Neuronal stem cell (in vitro differentiated cells): ENCODE measurements around the gene CBARP.

Source experiments
- DNase-seq: peaks from one replicate; pipeline ENCODE4 v3.0.0-alpha.2; 2013; ENCODE audit warnings: low spot score
- H2AFZ ChIP-seq: one replicate; pipeline ENCODE4 v1.6.1; 2013; ENCODE audit warnings: mild to moderate bottlenecking, low read length, inconsistent platforms
- H2AK5ac ChIP-seq: 2 replicates; pipeline ENCODE4 v1.6.1; 2013; ENCODE audit warnings: low read depth, mild to moderate bottlenecking, inconsistent platforms, low read length, moderate library complexity, mixed read lengths
- H2BK120ac ChIP-seq: 2 replicates; pipeline ENCODE4 v1.6.1; 2013; ENCODE audit warnings: low read depth, mild to moderate bottlenecking, inconsistent platforms, low read length, moderate library complexity, mixed read lengths
- H2BK12ac ChIP-seq: one replicate; pipeline ENCODE4 v1.6.1; 2013; ENCODE audit warnings: low read length, inconsistent platforms
- H2BK15ac ChIP-seq: 2 replicates; pipeline ENCODE4 v1.6.1; 2013; ENCODE audit warnings: mild to moderate bottlenecking, low read length, inconsistent platforms, mixed read lengths
- H2BK5ac ChIP-seq: one replicate; pipeline ENCODE4 v1.6.1; 2013; ENCODE audit warnings: inconsistent platforms, mild to moderate bottlenecking, low read length, moderate library complexity
- H3K14ac ChIP-seq: one replicate; pipeline ENCODE4 v1.6.1; 2013; ENCODE audit warnings: low read length, inconsistent platforms
- H3K18ac ChIP-seq: 2 replicates; pipeline ENCODE4 v1.6.1; 2013; ENCODE audit warnings: low read length, inconsistent platforms
- H3K23ac ChIP-seq: 2 replicates; pipeline ENCODE4 v1.6.1; 2013; ENCODE audit warnings: low read depth, mild to moderate bottlenecking, mixed read lengths, low read length, inconsistent platforms; ENCODE audit not compliant: poor library complexity
- H3K27ac ChIP-seq: replicated peaks from 3 replicates; pipeline ENCODE4 v1.5.1; 2013; ENCODE audit warnings: low read length, inconsistent platforms
- H3K27me3 ChIP-seq, 3 experiments: 2 replicates each; pipeline ENCODE4 v1.6.1; 2013; ENCODE audit warnings: low read length in 3 of 3, mild to moderate bottlenecking in 2 of 3, inconsistent platforms in 1 of 3, low read depth in 1 of 3, mixed read lengths in 1 of 3, moderate library complexity in 1 of 3; ENCODE audit not compliant: control insufficient read depth in 3 of 3, insufficient read depth in 3 of 3
- H3K36me3 ChIP-seq, 2 donors: replicated peaks in 1 of 2; 2 replicates each; pipeline ENCODE4 v1.6.1; 2013; ENCODE audit warnings: low read length in 2 of 2; ENCODE audit not compliant: control insufficient read depth in 2 of 2, insufficient read depth in 2 of 2
- H3K4ac ChIP-seq: 2 replicates; pipeline ENCODE4 v1.6.1; 2013; ENCODE audit warnings: inconsistent platforms, mild to moderate bottlenecking, low read length, moderate library complexity
- H3K4me1 ChIP-seq, 2 donors: 1 replicate in 1 of 2; 2 replicates in 1 of 2; pipeline ENCODE4 v1.6.1; 2013; ENCODE audit warnings: low read length in 2 of 2, low read depth in 1 of 2; ENCODE audit not compliant: control insufficient read depth in 2 of 2, insufficient read depth in 1 of 2
- H3K4me2 ChIP-seq: one replicate; pipeline ENCODE4 v1.6.1; 2013; ENCODE audit warnings: mild to moderate bottlenecking, low read length, inconsistent platforms; ENCODE audit not compliant: insufficient read depth, poor library complexity, severe bottlenecking
- H3K4me3 ChIP-seq, 2 donors: 2 replicates each; pipeline ENCODE4 v1.5.1; 2013; ENCODE audit warnings: low read length in 2 of 2, mild to moderate bottlenecking in 2 of 2, inconsistent platforms in 1 of 2, moderate library complexity in 1 of 2
- H3K79me1 ChIP-seq: one replicate; pipeline ENCODE4 v1.6.1; 2013; ENCODE audit warnings: low read depth, mild to moderate bottlenecking, inconsistent platforms, low read length, moderate library complexity
- H3K9ac ChIP-seq: one replicate; pipeline ENCODE4 v1.6.1; 2013; ENCODE audit warnings: mild to moderate bottlenecking, low read depth, low read length, inconsistent platforms; ENCODE audit not compliant: poor library complexity
- H3K9me3 ChIP-seq, 2 donors: replicated peaks in 1 of 2; 2 replicates each; pipeline versions ENCODE3 to v1.6.1; 2013; ENCODE audit warnings: low read length in 2 of 2, mild to moderate bottlenecking in 2 of 2, inconsistent platforms in 1 of 2, low read depth in 1 of 2, mixed read lengths in 1 of 2, moderate library complexity in 1 of 2; ENCODE audit not compliant: control insufficient read depth in 2 of 2, insufficient read depth in 1 of 2
- H4K8ac ChIP-seq: one replicate; pipeline ENCODE4 v1.6.1; 2013; ENCODE audit warnings: low read depth, mild to moderate bottlenecking, inconsistent platforms, low read length, moderate library complexity
- H4K91ac ChIP-seq: one replicate; pipeline ENCODE4 v1.6.1; 2013; ENCODE audit warnings: low read length, low read depth, mild to moderate bottlenecking, inconsistent platforms; ENCODE audit not compliant: poor library complexity
- WGBS, 2 donors: extraction: QIAGEN DNeasy Blood & Tissue Kit; methylation state at CpG; one replicate each; pipeline ENCODE4 v1.1.7; 2013; ENCODE audit warnings: missing lambda C conversion rate in 2 of 2, mixed read lengths in 1 of 2; ENCODE audit not compliant: insufficient read length in 2 of 2, insufficient replicate concordance in 1 of 2; ENCODE audit errors: extremely low coverage in 2 of 2; 5-methylcytosine and 5-hydroxymethylcytosine counted together

Gene CBARP

GRCh38 chr19:1266916-1267476 lies 29.2 kb upstream of the CBARP start:
- Histone ChIP-seq H3K18ac (peak overlapping the region; percentile 100), H3K9me3 (no peaks in the 10 kb centered on the region), H4K8ac (no peak overlapping the region), H3K79me1 (peaks cover 19% of the 10 kb centered on the region), H3K36me3 (peaks cover 15 to 24% of the 10 kb centered on the region in 2 donors), H3K4me1 (peaks cover 56 to 69% of the 10 kb centered on the region in 2 donors), H2BK12ac (no peak overlapping the region), H3K4me3 (peak overlapping the region; percentile 47 to 81), H3K4ac (peak overlapping the region; percentile 17), H2BK5ac (peak overlapping the region; percentile 84), H3K23ac (peak overlapping the region; percentile 99), H2BK15ac (peak overlapping the region; percentile 96), H3K27ac (peak overlapping the region; percentile 68), H3K4me2 (peak overlapping the region; percentile 90), H3K14ac (peak overlapping the region; percentile 47), H2AFZ (peak overlapping the region; percentile 88), H3K27me3 (peaks cover 0 to 2% (median 0%) of the 10 kb centered on the region in 3 experiments), H3K9ac (peak overlapping the region; percentile 83), H2AK5ac (peak overlapping the region; percentile 99), H4K91ac (peak overlapping the region; percentile 94), H2BK120ac (peak overlapping the region; percentile 73)
- DNase-seq, result no peak
- WGBS, 2 donors, result no CpG with 5 or more reads among the region's 59 CpGs

GRCh38 chr19:1266129-1266915 lies 28.5 kb upstream of the CBARP start:
- DNase-seq, result peak; percentile 92
- H4K8ac ChIP-seq, result peak overlapping the region; percentile 93
- peak overlapping the region; percentile 90 for H3K4me2 ChIP-seq
- peak overlapping the region; percentile 100 for H3K4ac ChIP-seq
- H2BK120ac ChIP-seq, result peak overlapping the region; percentile 100
- H3K27me3 ChIP-seq, result peaks cover 0 to 2% (median 0%) of the 10 kb centered on the region in 3 experiments
- H3K4me3 ChIP-seq, result peak overlapping the region; percentile 47 to 81
- H2AK5ac ChIP-seq, result peak overlapping the region; percentile 100
- H3K79me1 ChIP-seq, result peaks cover 23% of the 10 kb centered on the region
- H3K23ac ChIP-seq, result peak overlapping the region; percentile 99
- H3K4me1 ChIP-seq, result peaks cover 61 to 75% of the 10 kb centered on the region in 2 donors
- H2AFZ ChIP-seq, result peak overlapping the region; percentile 88
- peak overlapping the region; percentile 51 for H2BK15ac ChIP-seq
- H4K91ac ChIP-seq, result peak overlapping the region; percentile 100
- peak overlapping the region; percentile 90 for H3K27ac ChIP-seq
- peak overlapping the region; percentile 100 for H3K14ac ChIP-seq
- H3K9ac ChIP-seq, result peak overlapping the region; percentile 98
- no CpG with 5 or more reads among the region's 84 CpGs for WGBS, 2 donors
- H3K9me3 ChIP-seq, result no peaks in the 10 kb centered on the region
- H2BK12ac ChIP-seq, result peak overlapping the region; percentile 99
- H2BK5ac ChIP-seq, result peak overlapping the region; percentile 84
- peak overlapping the region; percentile 100 for H3K18ac ChIP-seq
- H3K36me3 ChIP-seq, result peaks cover 8 to 17% of the 10 kb centered on the region in 2 donors

DNA sequence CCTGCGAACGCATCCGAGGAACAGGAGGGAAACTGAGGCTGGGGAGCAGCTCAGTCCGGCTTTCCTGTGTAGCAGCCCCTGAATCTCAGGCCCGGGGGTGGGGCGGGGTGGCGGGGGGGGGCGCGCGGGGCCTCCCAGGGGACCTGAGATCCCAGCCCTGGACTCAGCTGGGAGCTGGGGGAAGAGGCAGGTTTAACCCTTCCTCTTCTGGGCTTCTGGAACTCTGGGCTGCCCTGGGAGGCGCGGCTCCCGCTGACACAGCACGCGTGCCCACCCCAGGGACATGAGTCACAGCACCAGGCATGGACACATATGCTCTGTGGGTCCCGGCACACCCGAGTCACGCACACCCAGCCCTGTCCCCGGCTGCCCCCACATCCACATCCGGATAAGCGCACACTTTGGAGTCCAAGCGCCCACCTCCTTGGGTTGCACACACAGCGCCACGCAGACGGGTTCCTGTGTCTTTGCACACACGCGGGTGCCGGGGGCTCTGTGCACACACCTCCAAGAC lies 27.9 kb upstream of the CBARP start:
- peak overlapping the region; percentile 93 for H4K8ac ChIP-seq
- peak overlapping the region; percentile 100 for H2AK5ac ChIP-seq
- peak overlapping the region; percentile 88 for H2AFZ ChIP-seq
- H3K4me3 ChIP-seq, result peak overlapping the region; percentile 47 to 73
- H2BK15ac ChIP-seq, result peak overlapping the region; percentile 51
- H3K4ac ChIP-seq, result peak overlapping the region; percentile 100
- peak overlapping the region; percentile 99 for H3K23ac ChIP-seq
- WGBS, 2 donors, result no CpG with 5 or more reads among the region's 28 CpGs
- H3K4me1 ChIP-seq, result peaks cover 58 to 69% of the 10 kb centered on the region in 2 donors
- DNase-seq, result no peak
- peak overlapping the region; percentile 100 for H3K14ac ChIP-seq
- peaks cover 22% of the 10 kb centered on the region for H3K79me1 ChIP-seq
- H3K9me3 ChIP-seq, result no peaks in the 10 kb centered on the region
- peak overlapping the region; percentile 84 for H2BK5ac ChIP-seq
- H3K36me3 ChIP-seq, result peaks cover 1 to 11% of the 10 kb centered on the region in 2 donors
- peak overlapping the region; percentile 100 for H3K18ac ChIP-seq
- peak overlapping the region; percentile 100 for H4K91ac ChIP-seq
- peak overlapping the region; percentile 100 for H2BK120ac ChIP-seq
- peak overlapping the region; percentile 98 for H3K9ac ChIP-seq
- peak overlapping the region; percentile 90 for H3K27ac ChIP-seq
- peak overlapping the region; percentile 99 for H2BK12ac ChIP-seq
- H3K4me2 ChIP-seq, result peak overlapping the region; percentile 90
- H3K27me3 ChIP-seq, result peaks cover 0 to 2% (median 0%) of the 10 kb centered on the region in 3 experiments
